ENCODE results near the gene DEGS2.

GRCh38 chr14:100123618-100124017, 35.8 kb downstream of the DEGS2 start:
- no peak for TF ChIP-seq POLR2A (IDR thresholded peaks at IDR 0.05)
- no peak for TF ChIP-seq CTCF (IDR thresholded peaks at IDR 0.05)

Measured in body of pancreas (tissue), 4 donors.